A549 treated with Mapracorat at 1 μM for 4 hours (cell line): ENCODE data around the gene SLC6A3. TPM values are rescaled to one million over a fixed set of nuclear protein-coding genes. Genes with fewer than 3 reads are reported as not detected.

Source experiments
- total RNA-seq: library from RNA; stranded (reverse); fragments of 200-300 nt; extraction: Qiagen RNA extraction; gene quantifications from 5 replicates; pipeline ENCODE4 v1.2.3, GENCODE V29; 2022

Gene SLC6A3
- total RNA-seq, result 0.27 to 0.87 TPM (median 0.61 TPM) in 5 replicates

DNA sequence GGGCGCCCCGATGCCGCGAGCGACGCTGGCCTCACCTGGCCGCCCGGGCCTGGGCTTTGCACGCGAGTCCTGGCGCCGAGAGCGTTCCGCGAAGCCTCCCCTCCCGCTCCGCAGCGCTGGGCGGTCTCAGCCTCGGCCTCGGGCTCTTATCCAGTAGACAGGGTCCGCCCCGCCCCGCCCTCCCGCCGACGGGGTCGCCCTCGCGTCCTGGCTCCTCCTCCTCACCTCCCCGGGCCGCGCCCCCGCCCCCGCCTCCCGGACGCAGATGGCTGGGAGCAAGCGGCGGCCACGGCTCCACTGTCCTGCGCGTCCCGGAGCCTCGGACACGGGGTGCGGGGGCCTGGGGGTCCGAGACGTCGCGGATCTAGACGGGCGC is at the start of gene SLC6A3:
TSS of gene SLC6A3 (minus strand) at position 128 of the 376 bp plus-strand sequence. CDS start 2,243 bp downstream, outside the sequence.

GRCh38 chr5:1344975-1345838 is 100.0 kb downstream of the SLC6A3 start, which contains the start of gene CLPTM1L:
Gene CLPTM1L, minus strand, starts transcription at chr5:1345099. Its CDS starts 258 bp downstream, at chr5:1344841.

Other genes starting within 250 kb of the SLC6A3 start
- gene SLC6A19, start 243.8 kb downstream of the SLC6A3 start, total RNA-seq, result 0.13 to 0.22 TPM (median 0.19 TPM) in 5 replicates
- gene SLC6A18, start 220.1 kb downstream of the SLC6A3 start, total RNA-seq, result not detected in 5 replicates
- gene TERT, start 150.4 kb downstream of the SLC6A3 start, total RNA-seq, result 1.3 to 3.8 TPM (median 2.6 TPM) in 5 replicates
- gene CLPTM1L, start 100.3 kb downstream of the SLC6A3 start, total RNA-seq, result 156 to 178 TPM (median 162 TPM) in 5 replicates
- 145 to 171 TPM (median 170 TPM) in 5 replicates for gene LPCAT1, start 78.5 kb upstream of the SLC6A3 start, total RNA-seq